HG03097 (cell line): Measurements from ENCODE around the gene BRD1.
"Not testable (repeated sequence)": the region's sequence is repeated elsewhere in the genome, so short reads cannot be mapped to it uniquely, and the experiment has no call there.

Experiments
- ATAC-seq: cut with Tn5 transposase; IDR thresholded peaks from one replicate; pipeline ENCODE4 v1.9.1; 2021; ENCODE audit not compliant: unreplicated experiment, low FRiP score

The BRD1 gene

GRCh38 chr22:49827271-49827852 lies 311 bp downstream of the BRD1 start:
- ATAC-seq: no peak

DNA sequence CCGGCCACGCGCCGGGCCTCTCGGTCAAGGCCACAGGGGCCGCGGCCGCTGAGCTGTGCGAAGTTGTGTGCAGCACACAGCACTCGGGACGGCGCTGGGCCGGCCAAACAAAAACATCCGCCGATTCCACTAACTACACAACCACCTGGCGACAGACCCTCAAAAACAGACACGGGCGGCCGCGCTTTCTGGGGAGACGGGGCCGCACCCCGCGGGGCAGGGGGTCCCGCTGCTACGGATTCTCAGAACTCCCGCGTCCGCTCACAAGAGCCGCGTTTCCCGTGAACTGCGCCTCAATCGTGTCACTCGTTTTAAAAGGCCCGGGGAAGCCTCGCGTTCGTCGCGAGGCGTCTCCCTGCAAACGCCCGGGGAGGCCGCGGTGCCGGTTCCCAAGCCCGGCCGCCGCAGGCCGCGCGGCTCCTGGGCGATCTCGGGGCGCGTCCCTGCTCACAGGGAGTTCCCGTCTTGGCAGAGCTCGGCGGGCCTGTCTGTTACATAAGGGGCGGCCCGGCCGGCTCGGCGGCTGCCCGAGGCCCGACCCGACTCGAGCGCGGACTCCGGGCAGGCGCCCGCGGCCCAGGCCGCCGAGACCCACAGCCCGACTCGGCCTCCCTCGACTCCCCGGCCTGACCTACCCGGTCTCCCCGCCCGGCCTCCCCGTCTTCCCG lies 936 bp downstream of the BRD1 start:
- ATAC-seq: no peak

- no peak for ATAC-seq
Observed at GRCh38 chr22:49825944-49826602, 1.6 kb downstream of the BRD1 start.

DNA sequence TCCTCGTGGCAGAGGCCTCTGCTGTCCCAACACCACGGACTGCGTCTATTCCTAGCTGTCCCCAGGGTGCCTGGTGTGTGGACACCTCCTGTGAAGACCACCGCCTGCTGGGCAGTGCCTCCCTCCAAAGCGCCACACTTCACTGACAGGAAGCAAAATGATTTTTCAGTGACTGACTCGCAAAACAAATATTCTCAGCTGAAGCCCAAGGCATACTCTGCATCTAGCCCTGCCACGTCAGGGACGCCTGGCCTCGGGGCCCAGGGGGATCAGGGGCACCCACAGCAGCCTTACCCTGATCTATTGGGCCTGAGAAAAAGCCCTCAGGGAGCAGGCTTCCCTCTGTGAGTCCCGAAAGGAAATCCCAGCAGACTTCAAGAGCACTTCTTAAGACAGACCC lies 2.2 kb downstream of the BRD1 start:
- ATAC-seq: no peak

DNA sequence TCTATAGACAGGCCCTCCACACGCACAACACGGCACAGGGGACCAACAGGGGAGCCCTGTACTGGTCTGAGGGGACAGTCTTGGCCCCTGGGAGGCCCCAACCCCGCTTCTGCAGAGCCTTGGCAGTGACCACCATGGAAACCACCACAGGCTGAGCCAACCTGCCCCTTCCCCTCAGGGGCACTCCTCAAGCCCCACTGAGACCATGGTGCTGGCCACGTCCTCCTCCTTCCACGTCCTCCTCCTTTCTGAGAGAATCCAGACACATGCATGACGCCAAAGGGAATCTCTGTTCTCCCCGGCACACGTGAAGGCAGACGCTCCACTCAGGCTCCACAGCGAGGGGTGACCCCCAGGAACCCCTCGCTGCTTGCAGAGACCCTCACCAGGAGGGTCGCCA lies 2.7 kb downstream of the BRD1 start:
- ATAC-seq: no peak

- no peak for ATAC-seq
Observed at GRCh38 chr22:49824185-49824925, 3.3 kb downstream of the BRD1 start.

DNA sequence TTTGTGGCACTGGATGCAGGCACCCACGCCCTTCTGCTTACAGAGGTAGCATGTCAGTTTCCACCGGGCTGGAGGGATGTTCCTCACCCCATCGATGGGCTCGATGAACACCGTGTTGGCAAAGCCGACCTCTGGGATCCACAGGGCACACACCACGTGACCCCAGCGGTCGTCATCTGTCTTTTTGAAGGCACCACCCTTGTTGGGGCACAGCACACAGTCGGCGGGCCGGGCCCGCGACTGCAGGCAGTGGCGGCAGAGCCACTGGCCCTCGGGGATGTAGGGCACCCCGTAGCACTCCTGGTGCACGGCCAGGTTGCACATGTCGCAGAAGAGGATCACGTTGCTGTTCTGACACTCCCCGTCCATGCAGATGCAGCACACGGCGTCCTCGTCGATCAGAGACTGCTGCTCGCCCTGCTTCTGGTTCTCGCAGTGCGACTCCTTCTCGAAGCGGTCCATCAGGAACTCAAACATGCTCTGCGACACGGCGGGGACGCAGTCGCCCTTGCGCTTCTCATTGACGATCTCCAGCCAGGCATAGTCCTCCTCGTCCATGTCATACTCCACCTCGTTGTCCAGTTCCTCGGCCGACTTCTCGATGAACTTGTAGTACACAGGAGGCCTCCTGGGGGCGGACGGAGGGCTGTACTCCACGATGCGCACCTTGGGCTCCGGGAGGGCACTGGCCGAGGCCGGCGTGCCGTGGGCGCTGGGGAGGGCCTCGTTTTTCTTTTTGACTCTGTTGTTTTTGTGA lies 4.2 kb downstream of the BRD1 start:
- ATAC-seq: no peak

DNA sequence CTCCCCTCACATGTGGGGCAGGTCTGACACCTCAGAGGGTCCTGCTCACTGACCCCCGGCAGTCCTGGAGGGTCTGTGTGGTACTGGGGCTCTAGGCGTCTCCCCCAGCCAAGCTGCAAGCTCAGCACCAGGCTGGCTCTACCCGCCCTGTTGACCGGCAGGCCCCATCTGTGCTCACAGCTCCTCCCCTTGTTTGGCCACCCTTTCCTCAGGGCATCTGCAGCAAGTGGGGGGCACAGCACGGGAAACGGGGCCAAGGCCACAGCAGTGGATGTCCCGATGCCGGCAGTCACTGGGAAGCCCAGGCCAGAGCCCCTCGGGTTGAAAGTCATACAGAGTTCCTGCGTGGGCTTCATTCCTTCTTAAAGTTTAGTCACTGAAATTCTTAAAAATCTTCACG lies 5.9 kb downstream of the BRD1 start:
- ATAC-seq: not testable (repeated sequence)

- no peak for ATAC-seq
Observed at GRCh38 chr22:49820984-49821383, 6.7 kb downstream of the BRD1 start.

GRCh38 chr22:49817359-49817758 lies 10.3 kb downstream of the BRD1 start:
- no peak for ATAC-seq

GRCh38 chr22:49815641-49816091 lies 12.0 kb downstream of the BRD1 start:
- ATAC-seq: no peak

DNA sequence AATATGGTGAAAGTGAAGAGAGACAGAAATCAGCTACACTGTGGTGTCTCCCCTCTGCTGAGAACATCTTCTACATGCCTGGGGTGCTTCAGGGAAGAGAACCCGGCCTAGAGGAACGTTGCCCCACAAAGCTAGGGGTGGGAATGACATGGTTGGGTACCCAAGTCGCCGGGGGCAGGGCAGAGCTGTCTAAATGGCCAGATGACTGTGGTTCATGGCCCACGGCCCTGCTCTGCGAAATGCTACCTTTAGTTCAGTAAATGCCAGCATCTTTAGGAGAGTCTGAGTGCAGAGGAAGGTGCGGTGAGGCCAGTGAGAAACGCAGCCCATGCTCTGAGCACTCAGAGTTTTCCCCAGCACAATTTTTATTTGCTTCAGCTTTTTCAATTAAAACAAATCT lies 12.8 kb downstream of the BRD1 start:
- no peak for ATAC-seq

- no peak for ATAC-seq
Observed at GRCh38 chr22:49814164-49814686, 13.4 kb downstream of the BRD1 start.

GRCh38 chr22:49812838-49813237 lies 14.8 kb downstream of the BRD1 start:
- no peak for ATAC-seq

DNA sequence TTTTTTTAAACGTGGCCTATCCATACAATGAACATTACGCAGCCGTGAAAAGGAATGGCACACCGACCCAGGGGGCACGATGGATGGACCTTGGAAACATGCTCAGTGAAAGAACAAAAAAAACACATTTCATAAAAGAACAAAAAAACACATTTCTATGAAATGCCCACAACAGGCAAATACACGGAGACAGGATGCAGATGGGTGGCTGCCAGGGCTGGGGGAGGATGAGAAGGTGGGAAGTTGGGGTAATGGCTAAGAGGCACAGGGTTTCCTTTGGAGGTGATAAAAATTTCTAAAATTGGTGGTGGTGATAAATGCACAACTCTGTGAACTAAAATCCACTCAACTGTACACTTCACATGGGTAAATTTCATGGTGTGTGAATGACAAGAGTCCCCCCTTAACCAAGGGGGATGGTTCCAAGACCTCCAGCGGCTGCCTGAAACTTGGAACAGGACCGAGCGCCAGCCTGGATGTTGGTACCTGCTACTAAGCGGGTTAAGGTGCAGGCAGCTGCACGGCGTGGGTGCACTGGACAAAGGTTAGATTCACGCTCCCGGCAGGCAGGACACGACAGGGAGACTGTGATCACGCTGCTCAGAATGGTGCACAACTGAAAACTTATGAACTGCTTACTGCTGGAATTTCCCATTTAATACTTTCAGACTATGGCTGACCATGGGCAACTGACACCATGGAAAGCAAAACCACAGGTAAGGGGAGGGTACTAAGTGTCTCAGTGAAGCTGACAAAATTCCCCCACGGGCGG lies 16.5 kb downstream of the BRD1 start:
- ATAC-seq: no peak

GRCh38 chr22:49810363-49811019 lies 17.2 kb downstream of the BRD1 start:
- no peak for ATAC-seq

GRCh38 chr22:49807780-49808708 lies 19.6 kb downstream of the BRD1 start:
- no peak for ATAC-seq

DNA sequence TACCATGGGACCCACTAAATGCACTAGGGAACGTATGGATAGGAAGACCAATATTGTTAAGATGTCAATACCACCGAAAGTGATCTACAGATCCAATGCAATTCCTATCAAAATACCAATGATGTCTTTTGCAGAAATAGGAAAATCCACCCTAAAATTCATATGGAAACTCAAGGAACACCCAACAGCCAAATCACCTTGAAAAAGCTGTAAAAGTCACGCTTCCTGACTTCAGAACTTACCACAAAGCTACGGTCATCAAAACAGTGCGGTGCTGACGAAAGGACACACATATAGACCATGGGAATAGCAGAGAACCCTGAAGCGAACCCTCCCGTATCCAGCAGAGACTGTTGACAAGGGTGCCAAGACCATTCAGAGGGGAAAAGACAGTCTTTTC lies 20.5 kb downstream of the BRD1 start:
- no peak for ATAC-seq
